Activated CD8-positive, alpha-beta T cell treated with anti-CD3 and anti-CD28 coated beads, Interleukin-2, amount 10 ng/mL, durations not matched to agents 7 days and 5 days (primary cell): ENCODE results near the gene DCAF4. TPM values are rescaled to one million over a fixed set of nuclear protein-coding genes. Genes with fewer than 3 reads are reported as not detected.
"Not testable (repeated sequence)": the region's sequence is repeated elsewhere in the genome, so short reads cannot be mapped to it uniquely, and the experiment has no call there.

Experiments used
- ATAC-seq: fragments of 150-1000 bp; cut with Tn5 transposase; one replicate; pipeline ENCODE4 v1.10.0; 2021; ENCODE audit warnings: moderate library complexity
- CTCF ChIA-PET: fragments of 350-600 bp; sonication (Branson Sonifier 250); formaldehyde crosslinking; loops from one replicate; lab custom pipeline; 2021; ENCODE audit warnings: antibody characterized with exemption; lab: Charles Lee
- POLR2A ChIA-PET: fragments of 350-600 bp; sonication (Branson Sonifier 250); formaldehyde crosslinking; loops from one replicate; lab custom pipeline; 2021; ENCODE audit warnings: antibody characterized with exemption; lab: Charles Lee
- DNase-seq: peaks from one replicate; pipeline ENCODE4 v3.0.0-alpha.2; 2020
- H3K27ac Mint-ChIP-seq: one replicate; pipeline ENCODE4 v1.8.0; 2021; ENCODE audit warnings: mild to moderate bottlenecking, mixed read lengths
- H3K27me3 Mint-ChIP-seq: one replicate; pipeline ENCODE4 v1.8.0; 2021; ENCODE audit warnings: low read depth, mixed read lengths
- H3K36me3 Mint-ChIP-seq: one replicate; pipeline ENCODE4 v1.8.0; 2021; ENCODE audit warnings: low read depth, mixed read lengths
- H3K4me1 Mint-ChIP-seq: one replicate; pipeline ENCODE4 v1.8.0; 2021; ENCODE audit warnings: low read depth, mixed read lengths
- H3K4me3 Mint-ChIP-seq: one replicate; pipeline ENCODE4 v1.8.0; 2021; ENCODE audit warnings: mild to moderate bottlenecking, mixed read lengths
- H3K9me3 Mint-ChIP-seq: one replicate; pipeline ENCODE4 v1.8.0; 2022; ENCODE audit warnings: mixed read lengths; ENCODE audit not compliant: insufficient read depth
- total RNA-seq, 2 experiments: library from RNA; stranded (reverse); gene quantifications; one replicate each; pipeline ENCODE4 v1.2.3, GENCODE V29; 2021

Gene DCAF4
- total RNA-seq, 2 experiments from 2014 or later: 17.5 to 18.1 TPM

DNA sequence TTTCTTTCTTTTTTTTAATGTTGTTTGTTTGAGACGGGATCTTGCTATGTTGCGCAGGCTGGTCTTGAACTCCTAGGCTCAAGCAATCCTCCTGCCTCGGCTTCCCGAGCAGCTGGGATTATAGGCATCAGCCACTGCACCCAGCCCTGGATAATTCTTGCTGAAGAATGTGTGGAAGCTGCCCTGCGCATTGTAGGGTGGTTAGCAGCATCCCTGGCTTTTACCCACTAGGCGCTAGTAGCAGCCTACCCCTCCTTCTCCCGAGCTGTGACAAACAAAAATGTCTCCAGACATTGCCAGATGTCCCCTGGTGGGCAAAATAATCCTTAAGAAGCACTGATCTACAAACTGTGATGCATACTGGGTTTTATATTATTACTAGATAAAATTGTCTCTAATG, 6.6 kb downstream of the DCAF4 start:
- Mint-ChIP-seq H3K4me3 (no peak overlapping the region), H3K36me3 (peaks cover 16% of the 10 kb centered on the region), H3K9me3 (no peaks in the 10 kb centered on the region), H3K4me1 (peaks cover 22% of the 10 kb centered on the region), H3K27me3 (no peaks in the 10 kb centered on the region), H3K27ac (no peak overlapping the region)
- DNase-seq (no peak), ATAC-seq (no peak)
- CTCF ChIA-PET: interaction anchor here (1.5 kb wide), 1 partner anchor 16 kb away, joined by 8 read pairs; no protein-coding TSS in a partner anchor
- POLR2A ChIA-PET: no interaction called here

DNA sequence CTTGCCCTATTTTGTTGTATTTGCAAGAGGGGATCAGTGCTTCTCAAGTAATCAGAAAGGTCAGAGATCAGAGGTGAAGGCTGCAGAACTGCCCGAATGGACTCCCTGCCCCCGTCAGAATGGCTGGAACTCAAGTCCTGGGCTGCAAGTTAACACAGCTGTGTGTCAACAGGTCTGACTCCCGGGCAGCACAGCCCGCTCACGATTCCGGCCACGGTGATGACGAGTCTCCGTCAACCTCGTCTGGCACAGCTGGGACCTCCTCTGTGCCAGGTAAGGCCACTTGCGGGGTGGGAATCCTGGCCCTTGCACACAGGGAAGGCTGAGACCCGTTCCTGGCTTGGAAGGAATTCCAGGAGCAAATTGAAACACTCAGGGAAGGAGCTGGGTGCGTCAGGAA, 13.4 kb downstream of the DCAF4 start:
- ATAC-seq: no peak
- Mint-ChIP-seq H3K27ac (no peak overlapping the region), H3K4me3 (no peak overlapping the region), H3K36me3 (peaks cover 42% of the 10 kb centered on the region), H3K4me1 (peaks cover 22% of the 10 kb centered on the region), H3K9me3 (no peaks in the 10 kb centered on the region), H3K27me3 (no peaks in the 10 kb centered on the region)
- ChIA-PET CTCF (interaction anchor here (5.1 kb wide), 1 partner anchor 9 kb away, joined by 41 read pairs; no protein-coding TSS in a partner anchor), POLR2A (no interaction called here)
- no peak for DNase-seq

- ChIA-PET POLR2A (no interaction called here), CTCF (no interaction called here)
- Mint-ChIP-seq H3K4me1 (peaks cover 20% of the 10 kb centered on the region), H3K27me3 (no peaks in the 10 kb centered on the region), H3K27ac (no peak overlapping the region), H3K4me3 (no peak overlapping the region), H3K9me3 (no peaks in the 10 kb centered on the region), H3K36me3 (peaks cover 51% of the 10 kb centered on the region)
- DNase-seq (no peak), ATAC-seq (no peak)
Measured at GRCh38 chr14:72941286-72941985, 15.2 kb downstream of the DCAF4 start.

DNA sequence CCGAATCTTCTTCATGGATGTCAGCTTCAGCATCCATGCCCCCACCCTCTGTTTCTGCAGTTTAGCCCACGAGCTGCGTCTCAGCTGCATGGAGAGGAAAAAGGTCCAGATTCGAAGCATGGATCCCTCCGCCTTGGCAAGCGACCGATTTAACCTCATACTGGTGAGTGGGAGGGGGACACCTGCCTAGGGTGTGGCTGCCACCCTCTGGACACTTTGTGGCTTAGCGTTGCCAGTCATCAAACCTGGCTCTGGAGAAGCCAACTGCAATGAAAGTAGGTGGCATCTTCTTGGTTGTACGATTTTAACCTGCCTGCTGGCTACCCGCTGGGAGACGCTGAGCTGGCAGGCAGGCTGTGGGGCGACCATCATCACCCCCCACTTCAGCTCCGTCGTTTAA, 16.7 kb downstream of the DCAF4 start:
- DNase-seq: no peak
- no peaks in the 10 kb centered on the region for H3K9me3 Mint-ChIP-seq
- no peak overlapping the region for H3K4me3 Mint-ChIP-seq
- H3K4me1 Mint-ChIP-seq: peaks cover 20% of the 10 kb centered on the region
- POLR2A ChIA-PET: no interaction called here
- ATAC-seq: no peak
- H3K27ac Mint-ChIP-seq: no peak overlapping the region
- CTCF ChIA-PET: no interaction called here
- H3K27me3 Mint-ChIP-seq: no peaks in the 10 kb centered on the region
- H3K36me3 Mint-ChIP-seq: peaks cover 48% of the 10 kb centered on the region

- no peaks in the 10 kb centered on the region for H3K27me3 Mint-ChIP-seq
- ATAC-seq: no peak
- POLR2A ChIA-PET: no interaction called here
- H3K36me3 Mint-ChIP-seq: peaks cover 52% of the 10 kb centered on the region
- DNase-seq: no peak
- CTCF ChIA-PET: no interaction called here
- H3K27ac Mint-ChIP-seq: no peak overlapping the region
- no peak overlapping the region for H3K4me3 Mint-ChIP-seq
- no peaks in the 10 kb centered on the region for H3K9me3 Mint-ChIP-seq
- peaks cover 21% of the 10 kb centered on the region for H3K4me1 Mint-ChIP-seq
Measured at GRCh38 chr14:72943876-72944430, 17.7 kb downstream of the DCAF4 start.

GRCh38 chr14:72945356-72946027, 19.2 kb downstream of the DCAF4 start:
- H3K9me3 Mint-ChIP-seq: no peaks in the 10 kb centered on the region
- peaks cover 21% of the 10 kb centered on the region for H3K4me1 Mint-ChIP-seq
- no peak for ATAC-seq
- peaks cover 39% of the 10 kb centered on the region for H3K36me3 Mint-ChIP-seq
- POLR2A ChIA-PET: no interaction called here
- H3K27me3 Mint-ChIP-seq: no peaks in the 10 kb centered on the region
- no peak for DNase-seq
- no peak overlapping the region for H3K27ac Mint-ChIP-seq
- H3K4me3 Mint-ChIP-seq: no peak overlapping the region
- CTCF ChIA-PET: interaction anchor here (4.3 kb wide), 1 partner anchor 430 kb away, joined by 113 read pairs; no protein-coding TSS in a partner anchor

- no peaks in the 10 kb centered on the region for H3K9me3 Mint-ChIP-seq
- H3K4me3 Mint-ChIP-seq: no peak overlapping the region
- CTCF ChIA-PET: interaction anchor here (4.3 kb wide), 1 partner anchor 431 kb away, joined by 113 read pairs; no protein-coding TSS in a partner anchor
Measured at GRCh38 chr14:72946491-72946890, 20.2 kb downstream of the DCAF4 start.

DNA sequence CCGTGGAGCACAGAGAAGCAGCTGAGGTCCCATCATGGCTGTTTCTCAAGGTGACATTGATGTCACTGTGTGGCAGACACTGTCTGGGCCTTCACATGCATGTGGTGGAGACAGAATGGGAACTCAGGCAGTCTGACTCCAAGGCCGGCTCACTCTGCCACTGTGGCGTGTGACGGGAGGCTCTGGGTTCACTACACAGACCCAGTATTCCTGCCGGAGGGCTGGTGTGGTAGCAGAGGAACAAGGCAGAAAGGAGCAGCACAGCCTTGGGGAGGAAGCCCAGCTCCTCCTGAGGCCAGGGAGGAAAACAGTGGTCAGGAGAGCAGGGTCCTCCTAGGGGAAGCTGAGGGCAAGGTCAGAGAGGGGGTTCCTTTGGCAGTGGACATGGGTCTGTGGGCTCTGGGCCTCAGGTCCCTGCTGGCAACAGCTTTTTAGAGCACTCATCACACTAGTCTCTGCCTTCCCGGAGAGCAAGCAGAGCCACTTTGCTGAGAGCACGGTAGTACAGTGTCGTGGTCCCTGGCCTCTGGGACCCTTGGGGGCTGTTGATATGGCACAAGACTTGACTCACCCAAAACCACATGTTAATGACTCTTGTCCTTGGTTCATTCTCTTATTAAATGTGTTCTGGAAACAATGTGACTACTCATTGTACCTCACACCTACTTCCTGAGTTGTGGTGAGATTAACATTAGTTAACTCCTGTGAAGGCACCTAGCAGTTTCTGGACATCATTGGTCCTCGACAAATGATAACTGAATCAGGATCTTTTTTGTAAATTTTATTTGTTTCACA, 21.3 kb downstream of the DCAF4 start:
- Mint-ChIP-seq H3K36me3 (peaks cover 40% of the 10 kb centered on the region), H3K4me1 (peaks cover 21% of the 10 kb centered on the region), H3K27me3 (no peaks in the 10 kb centered on the region), H3K27ac (no peak overlapping the region), H3K9me3 (no peaks in the 10 kb centered on the region), H3K4me3 (no peak overlapping the region)
- no peak for DNase-seq
- POLR2A ChIA-PET: no interaction called here
- CTCF ChIA-PET: interaction anchor here (0.7 to 4.3 kb wide), 16 partner anchors 10 to 451 kb away, joined by 3 to 113 read pairs (median 8); partner anchors contain the start of genes DCAF4, RBM25 and ZFYVE1
- ATAC-seq: peak; percentile 43

More at GRCh38 chr14:72946491-72946890, 20.2 kb downstream of the DCAF4 start:
- Mint-ChIP-seq H3K4me1 (peaks cover 21% of the 10 kb centered on the region), H3K27ac (no peak overlapping the region), H3K27me3 (no peaks in the 10 kb centered on the region), H3K36me3 (peaks cover 39% of the 10 kb centered on the region)
- POLR2A ChIA-PET: no interaction called here
- no peak for ATAC-seq
- DNase-seq: no peak

GRCh38 chr14:72948481-72949138, 22.3 kb downstream of the DCAF4 start:
- H3K27me3 Mint-ChIP-seq: no peaks in the 10 kb centered on the region
- no peak overlapping the region for H3K4me3 Mint-ChIP-seq
- DNase-seq (peak; percentile 78), ATAC-seq (peak; percentile 42)
- H3K36me3 Mint-ChIP-seq: peaks cover 38% of the 10 kb centered on the region
- ChIA-PET POLR2A (interaction anchor here (0.7 kb wide), 1 partner anchor 21 kb away, joined by 3 read pairs; no protein-coding TSS in a partner anchor), CTCF (interaction anchor here (0.7 to 4.3 kb wide), 35 partner anchors 9 to 630 kb away, joined by 3 to 113 read pairs (median 4); partner anchors contain the start of genes DCAF4, RBM25 and ZFYVE1)
- H3K9me3 Mint-ChIP-seq: no peaks in the 10 kb centered on the region
- peaks cover 21% of the 10 kb centered on the region for H3K4me1 Mint-ChIP-seq
- peak overlapping the region; percentile 13 for H3K27ac Mint-ChIP-seq

DNA sequence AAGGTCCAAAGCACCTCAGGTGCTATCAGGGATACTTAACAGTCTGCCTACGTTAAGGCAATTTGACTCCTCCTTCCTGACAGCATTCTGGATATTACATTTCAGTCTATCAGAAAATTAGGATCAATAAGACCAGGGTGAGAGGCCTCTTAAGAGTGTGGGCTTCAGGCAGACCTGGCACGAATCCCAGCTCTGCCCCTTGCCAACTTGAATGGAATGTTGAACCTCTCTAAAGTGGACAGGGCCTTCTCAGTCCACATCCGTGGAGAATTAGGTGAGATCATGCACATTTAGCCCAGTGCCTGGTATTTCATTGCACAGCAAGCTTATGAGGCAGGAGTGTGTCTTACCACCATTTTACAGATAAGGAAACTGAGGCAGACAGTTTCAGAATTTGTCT, 25.9 kb downstream of the DCAF4 start:
- ChIA-PET POLR2A (interaction anchor here (0.6 kb wide), 1 partner anchor 28 kb away, joined by 3 read pairs; no protein-coding TSS in a partner anchor), CTCF (interaction anchor here (1.8 kb wide), 1 partner anchor 438 kb away, joined by 5 read pairs; no protein-coding TSS in a partner anchor)
- no peak for ATAC-seq
- no peaks in the 10 kb centered on the region for H3K9me3 Mint-ChIP-seq
- H3K27ac Mint-ChIP-seq: no peak overlapping the region
- peaks cover 14% of the 10 kb centered on the region for H3K4me1 Mint-ChIP-seq
- no peak overlapping the region for H3K4me3 Mint-ChIP-seq
- no peak for DNase-seq
- H3K36me3 Mint-ChIP-seq: peaks cover 37% of the 10 kb centered on the region
- no peaks in the 10 kb centered on the region for H3K27me3 Mint-ChIP-seq

GRCh38 chr14:72956741-72957140, 30.5 kb downstream of the DCAF4 start:
- peaks cover 45% of the 10 kb centered on the region for H3K36me3 Mint-ChIP-seq
- H3K9me3 Mint-ChIP-seq, POLR2A ChIA-PET, H3K4me1 Mint-ChIP-seq, H3K4me3 Mint-ChIP-seq, H3K27me3 Mint-ChIP-seq, H3K27ac Mint-ChIP-seq, ATAC-seq, DNase-seq: not testable (repeated sequence)
- CTCF ChIA-PET: interaction anchor here (1.1 to 2.0 kb wide), 2 partner anchors 9 to 443 kb away, joined by 3 to 10 read pairs; no protein-coding TSS in a partner anchor
